OCI-LY7 (cell line): ENCODE results near the gene MLLT3.

Experiments
- CTCF ChIP-seq: fragments of 200-600 bp; sonication (generic); conservative IDR thresholded peaks from 2 replicates; pipeline ENCODE4 v1.5.1; 2014; ENCODE audit warnings: mild to moderate bottlenecking, antibody characterized with exemption, low read length, moderate library complexity, mixed read lengths
- EZH2phosphoT487 ChIP-seq: fragments of 200-600 bp; sonication (generic); IDR thresholded peaks from 2 replicates; pipeline ENCODE4 v1.6.1; 2018; ENCODE audit warnings: low read depth, borderline replicate concordance, mild to moderate bottlenecking, mixed run types, antibody characterized with exemption, low read length, moderate library complexity, mixed read lengths

DNA sequence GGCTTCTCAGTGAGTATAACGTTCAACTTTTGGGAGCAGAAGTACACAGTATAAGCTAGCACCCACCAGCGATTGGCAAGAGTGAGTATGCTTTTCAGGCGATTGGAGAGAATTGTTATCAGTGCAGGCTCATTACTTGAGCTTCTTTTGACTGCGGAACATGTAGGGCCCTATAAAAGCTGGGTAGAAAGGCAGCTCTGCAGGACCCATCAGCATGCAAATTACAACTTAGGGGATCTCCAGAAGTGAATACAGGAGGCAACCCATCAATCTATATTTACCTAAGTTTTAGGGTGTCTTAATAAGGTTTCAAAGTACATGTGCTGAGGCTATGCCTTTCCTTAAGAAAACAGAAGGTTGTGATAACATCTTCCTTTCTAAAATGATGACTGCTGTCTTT lies 225.0 kb downstream of the MLLT3 start:
- TF ChIP-seq CTCF (no peak), EZH2phosphoT487 (no peak)
